GM19035 (cell line): ENCODE results near the gene HS3ST2.

Experiments
- ATAC-seq: cut with Tn5 transposase; IDR thresholded peaks from one replicate; pipeline ENCODE4 v1.9.1; 2021; ENCODE audit not compliant: unreplicated experiment

The HS3ST2 gene

GRCh38 chr16:22813948-22814710 is at the start of gene HS3ST2:
Gene HS3ST2 (plus strand): TSS chr16:22814162. CDS start chr16:22814611, 449 bp downstream.
- ATAC-seq = no peak

GRCh38 chr16:22764662-22765327 is 49.2 kb upstream of the HS3ST2 start:
- no peak for ATAC-seq

DNA sequence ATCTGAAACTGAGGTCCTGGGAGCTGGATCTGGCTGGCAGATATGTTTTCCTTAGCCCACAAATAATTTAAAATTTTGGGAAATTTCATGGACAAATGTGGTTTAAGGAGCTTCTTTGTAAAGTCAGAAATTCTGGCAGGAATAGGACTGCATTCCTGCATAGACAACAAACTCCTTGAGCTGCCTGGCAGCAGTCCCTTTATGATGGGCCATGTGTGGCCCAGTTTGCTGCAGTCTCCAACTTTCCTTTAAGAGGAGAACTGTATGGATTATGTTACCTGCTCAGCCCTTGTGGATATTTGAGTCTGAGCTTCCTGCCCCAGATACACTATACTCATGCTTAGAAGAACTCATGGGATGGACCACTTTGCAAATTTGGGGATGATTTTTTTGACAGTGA is 48.5 kb upstream of the HS3ST2 start:
- no peak for ATAC-seq

GRCh38 chr16:22770866-22771265 is 43.1 kb upstream of the HS3ST2 start:
- no peak for ATAC-seq

DNA sequence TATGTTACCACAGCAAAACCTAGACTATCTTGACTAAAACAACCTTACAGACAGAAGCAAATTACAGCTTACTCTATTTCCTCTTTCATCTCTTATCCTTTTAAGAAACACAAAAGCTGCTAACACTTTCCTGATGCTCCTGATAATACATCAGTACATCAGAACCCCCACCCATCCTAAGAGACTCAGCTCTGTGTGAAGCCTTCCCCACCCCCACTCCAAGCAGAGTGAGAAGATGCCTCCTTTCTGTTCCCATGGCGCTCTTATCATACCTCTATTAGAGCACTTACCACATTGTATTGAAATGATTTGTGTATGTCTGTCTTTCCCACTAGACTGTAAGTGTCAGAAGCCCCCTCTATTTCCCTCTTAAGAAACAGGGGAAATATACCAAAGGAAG is 42.4 kb upstream of the HS3ST2 start:
- no peak for ATAC-seq

GRCh38 chr16:22775220-22775922 is 38.6 kb upstream of the HS3ST2 start:
- no peak for ATAC-seq

DNA sequence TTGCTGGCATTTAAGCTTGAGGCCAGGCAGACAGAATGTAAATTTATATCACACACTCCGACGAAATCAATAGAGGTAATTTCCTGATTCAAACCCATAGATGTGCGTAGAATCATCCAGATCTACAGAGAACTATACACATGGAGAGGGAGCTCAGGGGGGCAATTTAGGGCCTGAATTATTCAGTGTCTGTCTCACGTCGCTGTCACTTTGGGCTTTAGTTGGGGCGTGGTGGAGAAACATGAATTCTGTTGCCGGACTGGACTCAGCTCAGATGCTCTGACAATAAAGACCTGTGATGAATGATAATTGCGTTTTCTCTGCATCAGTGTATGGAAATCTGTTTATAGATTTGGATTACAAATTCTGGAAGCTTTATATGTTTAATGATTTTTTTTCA is 32.5 kb upstream of the HS3ST2 start:
- ATAC-seq = no peak

GRCh38 chr16:22782314-22782713 is 31.6 kb upstream of the HS3ST2 start:
- no peak for ATAC-seq

GRCh38 chr16:22784690-22785214 is 29.2 kb upstream of the HS3ST2 start:
- ATAC-seq = no peak

DNA sequence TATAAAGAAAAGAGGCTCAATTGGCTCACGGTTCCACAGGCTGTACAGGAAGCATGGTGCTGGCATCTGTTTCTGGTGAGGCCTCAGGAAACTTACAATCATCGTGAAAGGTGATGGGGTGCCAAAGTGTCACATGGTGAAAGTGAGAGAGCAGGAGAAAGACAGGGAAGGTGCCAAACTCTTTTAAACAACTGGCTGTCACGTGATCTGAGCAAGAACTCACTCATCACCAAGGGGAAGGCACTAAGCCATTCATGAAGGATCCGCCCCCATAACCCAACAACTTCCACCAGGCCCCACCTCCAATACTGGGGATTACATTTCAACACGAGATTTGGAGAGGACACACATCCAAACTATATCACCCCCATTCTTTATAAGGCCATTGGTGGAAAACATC is 28.4 kb upstream of the HS3ST2 start:
- ATAC-seq = no peak

DNA sequence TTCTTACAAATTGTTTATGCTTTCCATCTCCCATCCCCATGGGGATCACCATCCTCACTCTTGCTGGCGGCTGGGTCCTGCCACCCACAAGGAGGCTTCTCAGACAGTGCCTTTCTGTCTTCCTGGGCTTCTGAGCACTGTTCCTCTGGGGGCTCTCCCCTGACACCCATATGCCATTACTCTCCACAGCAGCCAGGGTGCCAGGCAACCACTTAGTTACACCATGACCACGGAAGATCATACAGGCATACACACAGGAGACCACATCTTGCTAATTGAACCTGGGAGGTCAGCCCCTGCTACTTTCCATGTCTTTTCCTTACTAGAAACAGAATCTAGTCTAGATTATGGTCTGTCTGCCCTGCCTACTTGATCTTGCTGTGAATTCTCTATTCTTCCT is 27.7 kb upstream of the HS3ST2 start:
- no peak for ATAC-seq

DNA sequence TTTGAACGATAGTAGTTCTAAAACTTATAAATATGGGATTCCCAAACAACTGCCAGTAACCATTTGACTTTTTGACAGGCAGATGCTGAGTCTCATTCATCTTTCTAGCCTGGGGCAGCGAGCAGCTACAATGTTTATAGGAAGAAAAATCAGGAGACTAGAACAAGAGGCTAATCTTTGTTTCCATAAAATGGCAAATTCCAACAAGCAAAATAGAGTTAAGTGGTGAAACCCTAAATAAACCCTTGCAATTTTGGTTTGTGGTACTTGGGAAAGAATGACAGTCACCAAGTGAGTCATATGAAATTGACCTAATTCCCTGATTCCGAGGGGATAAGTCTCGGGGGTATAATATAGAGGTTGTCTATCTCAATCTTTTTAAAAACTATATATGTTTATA is 27.3 kb upstream of the HS3ST2 start:
- ATAC-seq = no peak

DNA sequence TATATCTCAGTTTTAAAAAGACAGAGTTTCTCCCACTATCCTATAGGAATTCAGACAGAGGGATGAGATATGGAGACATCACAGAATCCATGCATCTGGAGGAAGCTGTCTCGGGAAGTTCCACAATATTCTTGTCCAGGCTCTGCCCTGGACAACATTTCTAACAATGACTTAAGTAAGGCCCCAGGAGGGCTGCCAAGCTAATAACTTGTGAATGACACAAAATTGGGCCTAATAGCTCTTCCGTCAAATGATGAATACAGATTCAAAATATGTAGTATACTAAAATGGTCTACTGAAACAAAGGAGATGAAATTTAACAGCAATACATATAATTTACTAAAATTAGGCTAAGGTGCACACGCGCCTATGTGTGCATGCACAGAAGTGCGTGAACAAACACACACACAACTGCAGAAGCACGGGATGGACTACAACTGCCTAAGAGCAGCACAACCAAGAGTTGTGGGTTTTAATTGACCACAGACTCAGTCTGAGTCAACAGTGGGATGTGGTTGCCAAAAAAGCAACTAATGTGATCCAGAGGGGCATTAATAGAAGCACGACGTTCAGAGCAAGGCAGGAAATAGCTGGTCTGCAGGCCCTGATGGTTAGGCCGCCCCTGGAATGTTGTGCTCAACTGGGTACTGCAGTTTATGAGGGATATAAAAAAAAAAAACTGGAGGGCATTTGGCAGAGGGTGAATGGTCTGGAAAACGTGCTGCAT is 26.3 kb upstream of the HS3ST2 start:
- no peak for ATAC-seq

GRCh38 chr16:22788193-22788530 is 25.8 kb upstream of the HS3ST2 start:
- ATAC-seq = no peak

GRCh38 chr16:22789281-22789945 is 24.5 kb upstream of the HS3ST2 start:
- no peak for ATAC-seq

DNA sequence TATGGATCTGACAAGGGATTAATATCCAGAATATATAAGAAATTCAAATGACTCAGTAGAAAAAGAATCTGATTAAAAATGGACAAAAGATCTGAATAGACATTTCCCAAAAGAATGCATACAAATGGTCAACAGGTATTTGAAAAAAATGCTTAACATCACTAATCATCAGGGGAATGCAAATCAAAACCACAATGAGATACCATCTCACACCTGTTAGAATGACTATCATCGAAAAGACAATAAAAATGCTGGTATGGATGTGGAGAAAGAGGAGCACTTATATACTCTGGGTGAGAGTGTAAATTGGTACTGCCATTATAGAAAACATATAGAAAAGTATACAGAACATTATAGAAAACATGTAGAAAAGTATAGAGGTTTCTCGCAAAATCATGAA is 16.4 kb upstream of the HS3ST2 start:
- no peak for ATAC-seq

DNA sequence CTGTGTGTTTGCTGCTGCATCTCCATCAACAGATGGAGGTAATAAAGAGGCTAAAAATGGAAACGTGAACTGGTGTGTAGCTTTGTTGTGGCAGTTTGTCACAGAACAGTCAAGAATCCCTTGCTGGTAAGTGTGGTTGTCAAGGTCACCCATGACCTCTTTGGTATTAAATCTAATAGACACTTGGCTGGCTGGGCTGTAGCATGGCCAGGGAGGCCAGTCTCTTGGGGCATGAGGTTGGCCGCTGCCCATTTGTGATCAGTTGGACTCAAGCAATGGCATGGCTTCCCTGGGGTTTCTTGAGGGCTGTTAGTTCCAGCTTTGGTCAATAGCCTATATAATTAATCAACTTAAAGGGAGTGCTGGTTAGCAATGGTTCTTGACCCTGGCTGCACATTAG is 14.8 kb upstream of the HS3ST2 start:
- ATAC-seq = no peak

- no peak for ATAC-seq
Observed at GRCh38 chr16:22804893-22805292, 9.1 kb upstream of the HS3ST2 start.

DNA sequence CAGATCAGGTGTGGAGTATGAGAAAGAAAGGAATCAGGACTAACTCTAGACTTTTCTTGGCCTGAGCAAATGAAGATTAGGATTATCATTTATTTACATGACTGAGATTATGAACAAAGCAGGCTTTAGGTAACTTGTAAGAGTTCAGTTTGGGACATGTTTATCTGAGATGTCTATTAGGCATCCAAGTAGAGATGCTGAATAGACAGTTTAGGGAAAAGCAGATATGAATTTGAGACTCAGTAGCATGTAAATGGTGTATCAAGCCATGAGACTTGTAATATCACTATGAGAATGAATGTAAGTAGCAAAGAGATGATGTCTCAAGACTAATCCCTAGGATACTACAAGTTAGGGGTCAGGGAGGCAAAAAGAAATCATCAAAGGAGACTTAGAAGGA is 8.6 kb upstream of the HS3ST2 start:
- no peak for ATAC-seq

DNA sequence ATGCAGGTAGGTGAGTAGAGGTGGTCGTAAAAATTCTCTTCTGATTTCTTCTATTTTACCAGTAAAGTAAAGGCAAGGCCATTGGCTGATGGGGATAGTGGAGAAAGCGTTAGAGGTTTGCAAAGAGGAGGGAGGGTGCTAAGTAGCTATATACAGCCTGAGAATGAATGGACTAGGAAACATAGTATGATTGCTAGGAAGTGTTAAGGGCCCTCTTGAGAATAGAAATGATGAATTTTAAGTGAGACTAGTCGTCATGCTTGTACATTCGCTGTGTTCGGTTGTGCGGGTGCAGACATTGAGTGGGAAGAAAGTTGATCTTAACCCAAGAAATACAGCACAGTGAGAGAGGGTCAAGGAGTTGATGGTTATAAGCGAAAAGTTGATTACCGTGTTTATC is 7.2 kb upstream of the HS3ST2 start:
- ATAC-seq = no peak

DNA sequence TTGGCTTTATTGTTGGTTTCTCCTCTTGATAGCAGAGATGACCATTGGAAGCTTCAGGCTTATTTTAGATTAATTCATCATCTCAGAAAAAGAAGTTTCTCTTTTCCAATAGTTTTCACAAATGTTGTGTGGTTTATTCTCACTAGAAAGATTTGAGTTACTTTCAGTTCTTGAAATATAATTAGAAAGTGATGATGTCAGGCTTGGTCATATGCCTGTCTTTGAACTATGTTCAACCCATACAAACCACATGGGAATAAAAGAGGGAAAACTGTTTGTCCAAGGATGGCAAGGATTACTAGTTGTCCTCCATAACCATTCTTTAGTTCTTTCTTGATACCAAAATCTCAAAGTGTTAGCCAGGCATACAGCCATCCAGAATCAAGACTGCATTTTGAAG is 3.7 kb upstream of the HS3ST2 start:
- ATAC-seq = no peak
